HG03108 (cell line): ENCODE data around the gene ZNF500.
"Not testable (repeated sequence)": the region's sequence is repeated elsewhere in the genome, so short reads cannot be mapped to it uniquely, and the experiment has no call there.

Source experiments
- ATAC-seq: cut with Tn5 transposase; IDR thresholded peaks from one replicate; pipeline ENCODE4 v1.9.1; 2021; ENCODE audit warnings: moderate library complexity; ENCODE audit not compliant: unreplicated experiment

The ZNF500 gene

GRCh38 chr16:4746991-4747574 lies 19.9 kb downstream of the ZNF500 start:
- no peak for ATAC-seq

DNA sequence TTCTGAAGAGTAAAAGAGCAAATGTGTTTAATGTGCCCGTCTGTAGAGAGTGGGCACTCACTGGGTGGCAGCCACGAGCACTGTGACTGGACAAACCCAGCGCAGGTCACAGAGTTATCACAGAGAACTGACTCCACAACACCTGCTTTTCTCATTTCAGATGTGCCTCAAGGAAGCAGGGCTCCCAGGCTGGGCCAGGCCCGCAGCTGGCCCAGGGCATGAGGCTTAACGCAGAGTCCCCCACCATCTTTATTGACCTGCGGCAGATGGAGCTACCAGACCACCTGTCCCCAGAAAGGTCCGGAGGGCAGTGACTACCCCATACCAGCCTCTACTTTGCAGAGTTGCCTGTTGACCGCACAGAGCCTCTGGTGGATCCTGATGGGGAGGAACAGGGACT lies 20.7 kb downstream of the ZNF500 start:
- no peak for ATAC-seq

DNA sequence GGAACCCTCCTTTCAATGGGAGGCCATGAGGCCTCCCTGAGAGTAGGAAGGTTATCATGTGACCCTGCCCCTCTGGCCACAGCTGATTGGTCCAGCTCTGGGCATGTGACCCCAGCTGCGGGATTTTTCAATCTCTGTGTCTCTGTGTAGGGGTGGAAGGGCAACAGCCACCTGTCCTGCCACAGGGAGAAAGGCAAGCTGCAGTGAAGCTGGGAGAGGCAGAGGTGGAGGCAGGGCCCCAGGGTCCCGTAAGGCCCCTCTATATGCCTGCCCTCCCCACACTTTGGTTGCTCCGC lies 21.7 kb downstream of the ZNF500 start:
- ATAC-seq, result no peak

- ATAC-seq, result no peak
Observed at GRCh38 chr16:4744555-4745273, 22.2 kb downstream of the ZNF500 start.

DNA sequence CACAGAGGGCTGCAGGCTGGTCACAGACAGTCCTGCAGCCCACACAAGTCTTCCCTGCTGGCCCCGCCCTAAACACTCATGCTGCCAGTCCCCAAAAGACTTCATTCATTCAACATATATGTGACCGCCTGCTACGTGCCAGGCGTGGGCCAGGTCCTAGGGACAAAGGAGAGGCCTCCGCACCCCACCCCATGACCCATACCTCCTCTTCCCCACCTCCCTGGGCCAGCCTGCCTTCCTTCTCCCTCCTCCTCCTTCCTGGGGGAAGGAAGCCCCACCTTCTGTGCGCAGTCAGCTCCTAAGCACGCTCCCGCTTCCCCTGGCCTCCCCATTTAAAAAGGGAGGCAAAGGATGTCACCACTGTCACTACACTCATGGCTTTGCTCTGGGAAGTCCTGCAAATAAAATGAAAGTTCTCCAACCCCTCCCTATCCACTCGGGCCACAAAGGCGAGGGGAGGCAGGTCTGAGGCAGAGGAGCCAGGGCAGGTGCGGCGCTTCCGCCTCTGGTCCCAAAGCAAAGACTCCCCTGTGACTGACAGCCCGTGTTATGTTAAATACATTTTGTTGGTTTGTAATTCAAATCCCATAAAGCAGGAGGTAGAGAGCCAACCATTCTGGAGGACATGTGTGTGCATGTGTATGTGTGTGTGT lies 23.6 kb downstream of the ZNF500 start:
- ATAC-seq, result no peak

DNA sequence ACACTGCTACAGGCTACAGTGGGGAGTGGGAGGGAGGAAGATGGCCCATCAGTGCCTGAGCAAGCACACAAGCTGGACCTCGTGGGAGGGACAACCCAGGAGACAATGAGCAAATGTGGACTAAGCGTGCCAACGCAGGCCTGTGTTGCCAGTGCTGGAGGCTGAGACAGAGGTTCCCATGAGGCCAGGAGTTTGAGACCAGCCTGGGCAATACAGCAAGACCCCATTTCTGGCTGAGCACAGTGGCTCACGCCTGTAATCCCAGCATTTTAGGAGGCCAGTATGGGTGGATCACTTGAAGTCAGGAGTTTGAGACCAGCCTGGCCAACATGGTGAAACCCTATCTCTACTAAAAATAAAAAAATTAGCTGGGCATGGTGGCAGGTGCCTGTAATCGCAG lies 28.6 kb downstream of the ZNF500 start:
- not testable (repeated sequence) for ATAC-seq

GRCh38 chr16:4737545-4737944 lies 29.4 kb downstream of the ZNF500 start:
- no peak for ATAC-seq

GRCh38 chr16:4736546-4736945 lies 30.4 kb downstream of the ZNF500 start:
- ATAC-seq, result no peak

DNA sequence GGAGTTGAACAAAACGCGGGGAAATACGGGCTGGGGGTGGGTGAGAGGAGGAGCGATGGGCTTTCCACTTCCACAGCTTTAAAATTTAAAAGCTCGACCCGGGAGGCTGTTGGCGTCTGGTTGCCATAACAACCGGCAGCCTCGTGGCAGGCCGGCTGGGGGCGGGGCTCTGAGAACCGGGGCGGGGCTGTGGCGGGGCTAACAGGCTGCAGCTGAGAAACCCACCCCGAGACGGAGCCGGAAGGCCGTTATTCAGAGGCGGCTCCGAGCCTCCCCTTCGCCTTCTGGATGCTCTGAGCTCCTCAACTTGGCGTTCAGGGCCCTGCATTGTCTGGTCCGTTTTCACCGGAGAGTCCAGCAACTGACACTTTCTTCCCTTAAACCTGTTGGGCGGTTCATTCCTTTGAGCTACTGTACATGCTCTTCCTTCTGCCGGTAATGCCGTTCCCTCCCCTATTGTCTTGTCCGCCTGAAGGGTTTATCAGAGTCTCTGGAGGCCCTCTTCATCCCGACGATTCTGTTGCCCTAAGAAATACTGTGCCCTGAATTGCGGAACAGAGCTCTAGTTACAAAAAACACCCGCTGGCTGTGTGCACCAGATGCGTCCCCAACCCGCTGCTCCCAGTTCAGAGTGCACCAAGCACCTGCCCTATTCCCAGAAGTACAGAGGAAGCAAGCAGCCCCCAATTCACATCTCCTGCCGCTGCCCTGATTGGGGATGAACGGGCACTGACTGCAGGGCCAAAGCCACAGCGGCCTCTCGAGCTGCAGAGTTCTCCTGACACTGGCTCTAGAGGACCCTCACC lies 32.0 kb downstream of the ZNF500 start:
- ATAC-seq, result peak; percentile 47

- ATAC-seq, result peak; percentile 67
Observed at GRCh38 chr16:4734063-4734729, 32.8 kb downstream of the ZNF500 start, which contains the start of the genes ANKS3 and DNAAF8. Gene ANKS3, minus strand, starts transcription at chr16:4734271. Its CDS starts 4,122 bp downstream, at chr16:4730149. Gene DNAAF8, plus strand, starts transcription at chr16:4734537. Its CDS starts 1,978 bp downstream, at chr16:4736515.

DNA sequence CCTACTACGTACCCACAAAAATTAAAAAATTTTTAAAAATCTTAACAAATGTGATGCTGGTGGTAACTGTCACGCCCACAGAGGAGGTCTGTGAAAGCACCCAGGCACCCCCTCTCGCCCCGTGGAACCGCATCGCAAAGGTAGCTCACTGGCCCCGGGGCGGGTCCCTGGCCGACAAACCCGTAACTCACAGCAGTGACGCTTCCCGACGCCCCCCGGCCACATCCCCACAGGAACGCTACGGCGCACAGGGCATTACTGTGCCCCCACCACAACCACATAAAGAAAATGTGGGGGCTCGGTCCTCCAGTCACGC lies 33.3 kb downstream of the ZNF500 start:
- ATAC-seq, result peak; percentile 4

GRCh38 chr16:4733211-4733742 lies 33.7 kb downstream of the ZNF500 start:
- no peak for ATAC-seq

GRCh38 chr16:4729876-4730275 lies 37.1 kb downstream of the ZNF500 start:
- no peak for ATAC-seq

DNA sequence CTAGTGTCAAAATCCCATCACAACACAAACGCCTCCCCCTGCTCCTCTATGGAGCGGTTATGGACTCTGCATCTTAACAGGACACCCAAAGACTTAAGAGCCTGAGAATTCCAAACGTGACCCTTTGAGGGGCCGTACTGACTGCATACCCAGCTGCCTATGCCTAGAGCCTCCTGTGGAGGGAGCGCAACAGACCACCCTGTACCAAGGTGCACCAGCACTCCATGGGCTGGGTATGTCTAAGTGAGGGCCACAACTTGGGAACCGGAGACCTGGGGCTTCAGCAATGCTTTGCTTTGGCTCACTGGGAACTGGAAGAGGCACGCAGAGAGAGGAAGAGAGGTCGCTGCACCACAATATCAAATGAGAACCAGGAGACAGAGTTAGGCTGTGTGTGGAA lies 38.3 kb downstream of the ZNF500 start:
- no peak for ATAC-seq

DNA sequence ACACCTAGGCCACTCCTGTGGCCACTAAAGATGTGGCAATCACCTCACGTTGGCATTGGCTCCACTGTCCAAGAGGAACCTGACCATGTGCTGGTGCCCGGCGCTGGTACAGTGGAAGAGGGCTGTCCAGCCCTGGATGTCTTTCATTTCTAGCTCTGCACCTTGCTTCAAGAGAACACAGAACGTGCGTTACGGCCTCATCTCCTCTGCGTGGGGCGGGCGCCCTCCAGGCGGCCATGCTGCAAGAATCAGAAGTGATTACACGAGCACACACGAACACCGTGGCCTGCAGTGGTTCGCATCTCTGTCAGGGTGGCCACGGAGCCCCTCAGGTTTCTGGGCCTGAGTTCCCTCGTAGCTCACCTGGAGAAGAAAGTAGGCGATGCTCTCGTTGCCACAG lies 40.3 kb downstream of the ZNF500 start:
- no peak for ATAC-seq

DNA sequence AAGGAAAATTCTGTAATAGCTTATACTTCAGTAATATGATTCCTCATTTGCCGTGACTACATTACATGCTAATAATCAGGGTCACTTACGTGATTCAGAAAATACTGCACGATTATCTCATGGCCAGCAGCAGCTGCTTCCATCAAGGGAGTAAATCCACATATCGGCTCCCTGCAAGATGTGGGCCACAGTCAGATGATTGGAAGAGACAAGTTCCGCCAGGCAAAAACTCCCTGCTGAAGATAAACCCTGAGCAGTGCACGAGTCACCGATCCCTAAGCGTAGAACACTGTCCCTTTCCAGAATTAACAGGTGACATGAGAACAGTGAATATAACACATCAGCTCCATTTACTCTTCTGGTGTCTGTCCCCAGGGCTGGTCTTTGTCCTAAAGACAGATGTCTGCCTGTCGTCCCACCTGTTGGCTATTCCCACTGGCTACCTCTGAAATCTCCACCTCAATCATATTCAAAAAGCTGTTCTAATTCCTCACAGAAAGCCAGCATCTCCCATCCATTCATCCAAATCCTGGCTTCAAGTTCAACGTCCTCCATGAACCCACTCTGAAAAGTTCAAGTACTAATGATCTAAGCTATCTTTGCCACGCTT lies 42.2 kb downstream of the ZNF500 start:
- no peak for ATAC-seq

GRCh38 chr16:4723071-4723767 lies 43.7 kb downstream of the ZNF500 start:
- ATAC-seq, result no peak

DNA sequence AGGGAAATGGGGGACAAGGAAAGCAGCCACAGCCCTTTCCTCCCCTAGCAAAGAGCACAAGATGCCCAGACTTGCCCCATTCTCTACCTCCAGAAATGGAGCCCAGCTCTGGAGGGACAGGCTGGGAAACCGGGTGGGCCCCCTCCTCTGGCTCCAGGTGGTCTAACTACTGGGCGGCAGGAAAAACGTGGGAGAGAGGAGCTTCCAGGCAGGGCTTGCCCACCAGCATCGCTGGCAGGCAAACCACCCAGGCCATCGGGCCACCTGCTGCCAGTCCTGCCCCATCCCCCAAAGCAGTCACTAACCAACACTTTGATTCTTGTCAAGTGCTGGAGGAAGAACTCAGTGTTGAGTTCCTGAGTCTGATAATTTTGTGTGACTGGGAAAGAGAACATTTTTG lies 48.5 kb downstream of the ZNF500 start:
- ATAC-seq, result no peak

DNA sequence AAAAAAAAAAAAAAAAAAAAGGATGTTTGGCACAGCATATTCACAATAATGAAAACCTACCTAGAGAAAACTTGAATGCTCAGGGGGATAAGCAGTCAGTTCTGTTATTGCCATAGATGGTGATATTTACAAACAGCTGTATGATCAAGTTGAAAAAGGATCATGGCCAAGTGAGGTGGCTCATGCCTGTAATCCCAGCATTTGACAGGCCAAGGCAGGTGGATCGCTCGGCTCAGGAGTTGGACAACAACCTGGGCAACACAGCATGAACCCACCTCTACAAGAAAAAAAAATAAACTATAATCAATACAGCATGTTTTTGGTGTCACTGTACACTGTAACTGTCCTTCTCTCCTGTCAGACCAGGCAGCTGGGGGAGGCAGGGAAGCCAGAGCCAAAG lies 52.0 kb downstream of the ZNF500 start:
- no peak for ATAC-seq
